Glomerular endothelial cell (primary cell): Measurements from ENCODE around the gene ASF1B. TPM values are rescaled to one million over a fixed set of nuclear protein-coding genes. Genes with fewer than 3 reads are reported as not detected.

Experiments
- total RNA-seq: library from RNA; depleted of rRNA; stranded (reverse); fragments of >200 nt; gene quantifications from 2 replicates; pipeline ENCODE4 v1.2.3, GENCODE V29; 2015

The ASF1B gene
- total RNA-seq, 1 donor from 2014 or later: 17.7 TPM

Other genes starting within 250 kb of the ASF1B start
- gene BRME1, start 230.5 kb downstream of the ASF1B start, total RNA-seq: 0.15 and 1.4 TPM in 2 replicates
- gene CC2D1A, start 230.4 kb downstream of the ASF1B start, total RNA-seq: 23.3 and 36.0 TPM in 2 replicates
- 0.18 and 1.3 TPM in 2 replicates for gene PODNL1, start 198.2 kb downstream of the ASF1B start, total RNA-seq
- 22.7 and 30.0 TPM in 2 replicates for gene DCAF15, start 184.1 kb downstream of the ASF1B start, total RNA-seq
- gene RFX1, start 130.3 kb downstream of the ASF1B start, total RNA-seq: 6.7 and 8.2 TPM in 2 replicates
- gene RLN3, start 108.4 kb downstream of the ASF1B start, total RNA-seq: not detected in 2 replicates
- gene IL27RA, start 104.8 kb downstream of the ASF1B start, total RNA-seq: 8.4 and 13.5 TPM in 2 replicates
- gene PALM3, start 74.5 kb downstream of the ASF1B start, total RNA-seq: not detected in 2 replicates
- gene MISP3, start 63.8 kb downstream of the ASF1B start, total RNA-seq: 0.41 and 0.78 TPM in 2 replicates
- gene C19orf67, start 50.8 kb downstream of the ASF1B start, total RNA-seq: not detected in 2 replicates
- gene SAMD1, start 45.8 kb downstream of the ASF1B start, total RNA-seq: 26.5 and 43.0 TPM in 2 replicates
- gene PRKACA, start 18.8 kb downstream of the ASF1B start, total RNA-seq: 79.6 and 83.4 TPM in 2 replicates
- 8.3 and 11.4 TPM in 2 replicates for gene ADGRL1, start 69.6 kb upstream of the ASF1B start, total RNA-seq
- 17.1 and 37.0 TPM in 2 replicates for gene ADGRE5, start 244.9 kb upstream of the ASF1B start, total RNA-seq